ENCODE measurements around the gene MBP.

The MBP gene

GRCh38 chr18:77133835-77134496 lies 1.4 kb upstream of the MBP start:
- peak; percentile 67 to 80 for DNase-seq

GRCh38 chr18:77133051-77133834 lies 660 bp upstream of the MBP start:
- peak; percentile 33 to 66 for DNase-seq

GRCh38 chr18:77131652-77132368 lies 773 bp downstream of the MBP start:
- DNase-seq, result peak; percentile 46 to 71

- peak; percentile 96 to 98 for DNase-seq
These were observed 1.4 kb downstream of the MBP start for GRCh38 chr18:77131100-77131651.

- peak; percentile 19 to 39 for DNase-seq
These were observed 2.1 kb downstream of the MBP start for GRCh38 chr18:77130229-77131099.

GRCh38 chr18:77129150-77129551 lies 3.4 kb downstream of the MBP start:
- no peak for DNase-seq

GRCh38 chr18:77127769-77128671 lies 4.6 kb downstream of the MBP start:
- DNase-seq, result peak; percentile 92 to 96

- no peak for DNase-seq
These were observed 8.1 kb downstream of the MBP start for GRCh38 chr18:77124452-77124922.

- no peak for DNase-seq
These were observed 9.0 kb downstream of the MBP start for GRCh38 chr18:77123320-77124231.

- no peak for DNase-seq
These were observed 11.1 kb downstream of the MBP start for GRCh38 chr18:77121523-77121922.

GRCh38 chr18:77119851-77120491 lies 12.6 kb downstream of the MBP start:
- DNase-seq, result no peak

GRCh38 chr18:77119101-77119850 lies 13.3 kb downstream of the MBP start:
- no peak for DNase-seq

GRCh38 chr18:77118256-77119090 lies 14.1 kb downstream of the MBP start:
- no peak for DNase-seq

GRCh38 chr18:77116201-77117080 lies 16.1 kb downstream of the MBP start:
- no peak for DNase-seq

GRCh38 chr18:77115192-77115953 lies 17.2 kb downstream of the MBP start:
- DNase-seq, result no peak

All from inflammatory macrophage (primary cell).